ENCODE results near the gene GAGE12J.
"Not testable (repeated sequence)": the region's sequence is repeated elsewhere in the genome, so short reads cannot be mapped to it uniquely, and the experiment has no call there.

GAGE12J gene

GRCh38 chrX:49321737-49322136 lies at the start of gene GAGE12J:
GAGE12J (plus strand) TSS chrX:49322037; CDS start chrX:49323194, 1,157 bp downstream.
- DNase-seq, result not testable (repeated sequence)

- no peak for DNase-seq
Measured at GRCh38 chrX:49272421-49272820, 49.4 kb upstream of the GAGE12J start.

GRCh38 chrX:49273181-49273727 lies 48.6 kb upstream of the GAGE12J start:
- DNase-seq, result no peak

- DNase-seq, result no peak
Measured at GRCh38 chrX:49276207-49276606, 45.6 kb upstream of the GAGE12J start.

GRCh38 chrX:49276671-49277534 lies 44.9 kb upstream of the GAGE12J start:
- no peak for DNase-seq

GRCh38 chrX:49277535-49277830 lies 44.4 kb upstream of the GAGE12J start:
- no peak for DNase-seq

GRCh38 chrX:49278081-49278480 lies 43.8 kb upstream of the GAGE12J start:
- no peak for DNase-seq

- DNase-seq, result peak; percentile 3 to 7
Measured at GRCh38 chrX:49282647-49283011, 39.2 kb upstream of the GAGE12J start.

GRCh38 chrX:49284212-49284611 lies 37.6 kb upstream of the GAGE12J start:
- DNase-seq, result no peak

GRCh38 chrX:49286136-49286535 lies 35.7 kb upstream of the GAGE12J start:
- no peak for DNase-seq

- DNase-seq, result no peak
Measured at GRCh38 chrX:49286581-49286980, 35.3 kb upstream of the GAGE12J start.

- peak in 1 of 2 experiments; percentile 0 for DNase-seq
Measured at GRCh38 chrX:49287665-49288064, 34.2 kb upstream of the GAGE12J start.

GRCh38 chrX:49290215-49290614 lies 31.6 kb upstream of the GAGE12J start:
- no peak for DNase-seq

- DNase-seq, result peak; percentile 47 to 51
Measured at GRCh38 chrX:49291615-49292337, 30.1 kb upstream of the GAGE12J start.

- DNase-seq, result no peak
Measured at GRCh38 chrX:49292400-49293362, 29.2 kb upstream of the GAGE12J start.

- DNase-seq, result not testable (repeated sequence)
Measured at GRCh38 chrX:49299293-49299692, 22.5 kb upstream of the GAGE12J start.

GRCh38 chrX:49300703-49301102 lies 21.1 kb upstream of the GAGE12J start:
- DNase-seq, result no peak

GRCh38 chrX:49303346-49303745 lies 18.5 kb upstream of the GAGE12J start, which contains the start of gene GAGE10:
GAGE10 (plus strand) TSS chrX:49303646; CDS start chrX:49304860, 1,214 bp downstream.
- no peak for DNase-seq

- not testable (repeated sequence) for DNase-seq
Measured at GRCh38 chrX:49307775-49308174, 14.1 kb upstream of the GAGE12J start.

- DNase-seq, result no peak
Measured at GRCh38 chrX:49308604-49309269, 13.1 kb upstream of the GAGE12J start.

- no peak for DNase-seq
Measured at GRCh38 chrX:49309401-49309981, 12.3 kb upstream of the GAGE12J start.

GRCh38 chrX:49310371-49310770 lies 11.5 kb upstream of the GAGE12J start:
- no peak for DNase-seq
